Measurements from ENCODE around the gene PPP1R18.
"Not testable (repeated sequence)": the region's sequence is repeated elsewhere in the genome, so short reads cannot be mapped to it uniquely, and the experiment has no call there.

The PPP1R18 gene

DNA sequence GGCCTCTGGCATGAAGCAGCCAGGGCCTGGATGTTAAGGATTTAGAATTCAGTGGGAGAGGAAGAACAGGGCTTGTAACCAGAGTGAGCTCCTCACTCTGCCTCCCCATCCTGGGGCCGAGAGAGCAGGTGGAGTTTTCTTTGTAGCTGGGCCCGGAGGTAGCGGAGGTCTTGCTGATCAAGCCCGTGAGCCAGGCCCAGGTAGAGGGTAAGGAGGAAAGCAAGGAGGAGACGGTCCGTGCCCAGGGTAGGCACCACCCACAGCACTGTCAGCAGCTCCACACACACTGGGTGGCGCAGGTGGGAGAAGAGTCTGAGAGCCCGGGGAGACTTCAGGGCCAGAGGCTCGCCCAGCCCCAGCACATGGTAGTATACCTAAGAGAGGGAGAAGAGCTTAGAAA, 2.1 kb upstream of the PPP1R18 start:
- no peak for DNase-seq

GRCh38 chr6:30687659-30688431, 1.4 kb upstream of the PPP1R18 start:
- DNase-seq, result peak; percentile 67

- DNase-seq, result peak; percentile 97
Observed at GRCh38 chr6:30686908-30687658, 638 bp upstream of the PPP1R18 start.

DNA sequence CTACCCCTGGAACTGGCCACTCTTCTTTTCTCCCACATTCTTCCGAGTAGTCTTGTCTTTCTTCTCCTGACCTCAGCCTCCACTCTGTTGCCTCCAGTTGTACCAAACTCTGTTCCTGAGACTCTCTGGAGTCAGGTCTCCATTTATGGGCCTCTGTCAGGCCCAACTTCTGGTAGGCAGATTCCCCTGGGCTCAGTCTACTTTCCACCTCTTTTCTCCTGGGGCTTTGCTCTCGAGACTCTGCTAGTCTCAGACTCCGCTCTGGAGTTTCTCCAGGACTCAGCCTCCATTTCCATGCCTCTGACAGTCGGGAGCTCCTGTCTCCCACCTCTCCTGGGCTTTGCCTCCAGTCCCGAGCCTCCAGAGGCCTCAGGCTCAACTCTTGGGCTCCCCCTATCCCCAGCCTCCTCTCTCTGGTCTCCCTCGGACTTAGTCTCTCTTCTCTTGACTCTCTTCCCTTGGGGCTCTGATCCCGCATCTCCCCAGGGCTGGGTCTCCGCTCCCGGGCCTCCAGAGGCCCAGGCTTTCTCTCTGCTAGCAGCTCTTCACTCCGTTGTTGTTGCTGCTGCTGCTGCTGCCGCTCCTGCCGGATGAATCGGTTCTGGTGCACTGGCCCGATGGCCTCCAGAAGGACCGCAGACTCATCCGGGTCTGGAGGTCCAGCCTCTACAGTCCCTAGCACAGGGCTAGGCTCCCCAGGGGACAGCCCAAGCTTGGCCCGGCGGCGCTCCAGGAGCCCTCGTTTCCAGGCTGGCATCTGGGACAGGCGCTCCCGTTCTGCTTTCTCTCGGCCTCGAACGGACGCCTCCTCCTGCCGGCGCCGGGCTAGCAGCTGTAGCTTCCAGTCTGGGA, 1.1 kb downstream of the PPP1R18 start:
- DNase-seq, result no peak

GRCh38 chr6:30684386-30685156, 1.9 kb downstream of the PPP1R18 start:
- DNase-seq, result peak; percentile 60

GRCh38 chr6:30683980-30684338, 2.5 kb downstream of the PPP1R18 start:
- no peak for DNase-seq

DNA sequence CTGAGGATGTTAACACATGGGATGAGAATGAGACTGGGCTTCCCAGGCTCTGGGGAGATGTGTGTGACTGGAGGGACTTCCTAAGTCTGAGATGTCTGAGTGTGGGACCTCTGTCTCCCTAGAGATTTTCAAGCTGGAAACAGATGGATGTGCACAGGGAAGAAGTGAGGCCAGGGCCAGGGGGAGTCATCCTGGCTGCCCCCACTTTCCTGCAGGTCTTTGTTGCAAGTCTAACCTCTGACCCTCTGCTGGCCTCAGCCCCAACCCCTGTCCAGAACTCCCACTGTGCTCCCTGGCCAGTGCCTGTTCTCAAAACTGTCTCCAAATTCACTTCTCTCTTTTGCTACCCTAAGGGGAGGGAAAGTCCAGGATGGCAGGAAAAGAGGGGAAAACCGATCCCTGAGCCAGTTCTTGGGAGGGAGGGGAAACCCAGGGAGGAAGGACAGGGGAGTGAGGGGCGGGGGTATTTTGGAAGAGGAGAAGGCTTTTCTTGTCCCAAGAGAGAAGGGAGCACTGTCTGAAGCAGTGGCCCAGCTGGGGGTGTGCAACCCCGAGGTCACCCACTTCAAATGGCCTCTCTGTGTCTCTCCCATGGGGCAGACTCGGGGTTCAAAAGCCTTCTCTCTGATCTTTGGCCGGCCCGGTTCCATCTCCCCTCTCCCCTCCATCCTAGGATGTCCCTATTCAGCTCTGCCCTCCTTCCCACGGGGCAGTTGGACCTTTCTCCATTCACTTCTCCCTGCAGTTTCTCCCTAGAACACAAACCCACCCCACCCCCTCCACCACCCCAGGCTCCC, 3.1 kb downstream of the PPP1R18 start:
- DNase-seq, result no peak

DNA sequence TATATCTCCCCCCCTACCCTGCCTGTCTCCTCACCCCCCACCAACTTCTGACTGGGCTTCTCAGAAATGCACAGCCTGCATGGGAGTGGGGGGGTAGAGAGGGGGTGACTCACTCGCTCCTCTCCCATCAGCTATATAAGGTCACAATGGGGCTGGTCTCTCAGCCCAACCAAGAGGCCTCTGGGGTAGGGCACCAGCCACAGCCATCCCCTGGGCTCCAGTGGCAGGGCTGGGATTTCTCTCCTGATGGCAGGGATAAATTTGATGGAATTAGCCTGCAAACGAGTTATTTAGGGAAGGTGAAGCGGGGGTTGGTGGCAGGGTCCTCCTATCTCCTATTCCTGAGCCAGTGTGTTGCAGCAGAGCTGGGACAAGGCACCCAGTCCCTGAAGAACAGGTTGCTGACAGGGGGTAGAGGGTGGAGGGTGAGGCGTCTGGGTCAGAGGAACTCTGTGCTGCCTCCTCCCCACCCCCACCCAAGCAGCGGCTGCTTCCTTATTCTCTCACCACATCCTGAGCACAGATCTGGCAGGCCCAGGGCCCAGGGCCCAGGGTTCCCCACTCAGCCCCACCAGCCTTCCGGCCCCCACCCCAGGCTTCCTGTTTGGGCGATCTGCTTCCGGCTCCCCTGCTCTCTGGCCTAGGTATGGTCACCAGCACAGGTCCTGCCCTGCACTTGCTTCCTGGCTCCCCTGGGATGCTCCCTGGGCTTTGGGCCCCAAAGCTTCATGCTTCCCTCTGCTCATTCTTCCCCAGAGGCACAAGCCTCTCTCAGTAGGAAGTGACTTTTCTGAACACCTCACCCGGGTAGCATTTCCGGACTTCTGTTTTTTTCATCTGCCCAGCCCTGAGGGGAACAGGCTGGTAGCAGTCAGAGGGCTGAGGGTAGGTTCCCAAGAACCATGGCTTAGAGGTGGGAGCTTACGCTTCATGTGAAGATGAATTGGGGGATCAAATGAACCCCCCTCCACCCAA, 4.0 kb downstream of the PPP1R18 start:
- DNase-seq, result peak; percentile 88

DNA sequence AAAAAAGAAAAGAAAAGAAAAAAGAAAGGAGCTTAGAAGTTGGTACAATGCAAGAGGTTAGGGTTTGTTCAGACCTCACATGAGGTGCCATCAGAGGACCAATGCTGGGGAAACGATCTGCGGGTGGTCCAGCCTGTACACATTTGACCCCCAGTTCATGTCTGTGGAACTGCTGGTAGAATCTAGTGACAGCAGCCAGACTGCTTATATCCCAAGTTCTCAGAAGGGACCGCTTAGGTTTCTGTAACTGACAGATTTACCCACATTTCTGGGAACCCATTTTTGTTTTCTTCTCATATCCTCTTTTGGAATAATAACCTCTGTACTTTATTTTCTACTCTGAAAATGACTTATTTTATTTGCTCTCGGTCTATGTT, 4.7 kb downstream of the PPP1R18 start:
- no peak for DNase-seq

DNA sequence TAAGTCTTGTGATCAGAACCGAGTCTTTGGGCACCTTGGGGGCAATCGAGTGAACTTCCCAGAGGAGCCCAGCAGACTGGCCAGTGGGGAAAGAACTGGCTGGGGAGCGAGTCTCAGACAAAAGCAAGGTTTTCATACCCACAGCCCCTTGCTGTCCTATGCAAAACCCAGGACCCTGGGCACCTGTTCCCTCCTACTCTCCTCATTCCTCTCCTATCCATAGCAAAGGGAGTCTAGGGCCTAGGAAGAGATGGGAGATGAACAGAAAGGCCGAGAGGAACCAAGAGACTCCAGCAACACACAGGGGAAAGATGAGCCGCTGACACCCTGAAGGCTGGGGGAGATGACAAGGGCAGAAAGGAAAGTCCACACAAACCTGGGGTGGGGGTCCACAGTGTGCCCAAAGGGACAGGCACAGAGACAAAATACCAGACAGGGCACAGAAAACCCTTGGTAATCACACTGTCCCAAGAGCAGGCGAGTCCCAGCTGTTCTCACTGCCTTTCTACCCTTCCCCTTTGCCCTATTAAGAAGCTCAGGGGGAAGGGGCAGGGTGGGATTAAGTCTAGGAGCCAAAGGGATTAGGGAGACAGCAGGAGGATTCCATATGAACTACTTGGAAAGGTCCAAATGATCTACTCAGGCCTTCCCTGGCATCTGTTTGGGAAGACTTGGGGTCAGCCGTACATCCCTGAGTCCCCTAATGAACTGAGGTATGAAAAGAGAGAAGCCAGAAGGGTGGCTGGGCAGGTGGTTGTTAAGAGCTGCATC, 6.5 kb downstream of the PPP1R18 start:
- no peak for DNase-seq

DNA sequence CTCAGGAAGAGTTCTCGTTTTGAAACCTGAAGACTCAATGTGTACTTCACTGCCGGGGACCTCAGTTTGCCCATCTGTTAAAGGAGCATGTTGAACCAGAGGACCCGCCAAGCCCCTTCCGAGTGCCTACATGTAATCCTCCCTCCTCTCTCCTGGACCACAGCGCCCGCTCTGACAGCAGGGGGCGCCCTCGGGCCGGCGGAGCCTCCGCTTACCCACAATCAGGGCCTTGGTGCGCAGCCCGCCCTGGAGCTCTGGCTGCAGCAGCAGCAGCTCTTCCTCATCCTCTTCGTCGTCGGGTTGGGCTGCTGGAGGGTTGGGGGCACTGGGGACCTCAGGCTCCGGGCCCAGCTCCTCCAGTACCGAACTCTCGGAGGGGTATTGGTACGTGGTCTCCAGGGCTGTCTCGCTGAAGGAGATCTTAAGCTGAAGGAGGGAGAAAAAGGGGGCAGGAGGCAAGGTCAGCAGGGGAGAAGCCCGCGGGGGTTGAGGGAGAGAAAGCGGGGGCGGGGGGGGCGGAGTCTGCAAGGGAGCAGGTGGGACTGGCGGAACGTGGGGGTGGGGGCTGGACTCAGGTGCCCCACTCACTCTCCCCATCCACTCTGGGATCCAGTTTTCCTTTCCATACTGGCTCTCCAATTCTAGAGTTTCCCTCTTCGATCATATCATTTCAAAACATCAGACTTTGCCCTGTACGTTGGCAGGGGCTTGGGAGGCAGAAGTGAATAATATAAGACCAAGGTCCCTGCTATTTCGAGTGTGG, 7.3 kb downstream of the PPP1R18 start:
- peak; percentile 90 for DNase-seq

GRCh38 chr6:30676660-30677285, 9.7 kb downstream of the PPP1R18 start:
- no peak for DNase-seq

- peak; percentile 97 for DNase-seq
Observed at GRCh38 chr6:30672445-30673253, 13.8 kb downstream of the PPP1R18 start, which contains the start of gene DHX16. TSS of gene DHX16 (minus strand) at chr6:30673006. CDS start at chr6:30672841, 165 bp downstream.

DNA sequence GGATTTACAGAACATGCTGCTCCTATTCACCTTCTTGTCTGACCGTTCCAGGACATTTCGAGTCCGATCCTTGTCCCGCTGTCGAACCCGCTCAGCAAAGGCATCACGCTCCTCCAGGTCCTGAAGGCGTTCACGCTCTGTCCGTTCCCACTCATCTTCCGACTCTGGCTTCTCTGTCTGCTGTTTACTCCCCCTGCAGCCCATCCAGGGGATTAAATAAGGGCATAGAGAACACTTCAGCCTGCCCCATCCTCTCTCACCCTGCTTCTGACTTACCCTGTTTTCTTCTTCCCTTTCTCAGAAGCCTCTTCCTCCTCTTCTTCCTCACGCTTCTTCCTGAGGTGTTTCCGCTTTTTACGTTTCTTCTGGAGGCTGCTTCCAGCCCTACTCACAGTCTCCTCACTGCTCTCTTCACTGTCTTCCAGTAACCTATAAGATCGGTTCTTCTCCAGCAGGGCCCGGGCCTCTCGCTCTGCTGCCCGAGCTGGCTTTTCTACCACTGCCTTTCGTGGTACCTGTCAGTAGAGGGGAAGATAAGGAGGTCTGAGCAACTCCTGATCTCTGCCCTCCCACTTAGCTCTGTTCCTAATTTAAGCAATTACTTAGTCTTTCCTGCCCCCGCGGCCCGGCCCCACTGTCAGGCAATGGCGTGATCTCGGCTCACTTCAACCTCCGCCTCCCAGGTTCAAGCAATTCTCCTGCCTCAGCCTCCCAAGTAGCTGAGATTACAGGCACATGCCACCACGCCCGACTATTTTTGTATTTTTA, 15.5 kb downstream of the PPP1R18 start:
- DNase-seq, result no peak

DNA sequence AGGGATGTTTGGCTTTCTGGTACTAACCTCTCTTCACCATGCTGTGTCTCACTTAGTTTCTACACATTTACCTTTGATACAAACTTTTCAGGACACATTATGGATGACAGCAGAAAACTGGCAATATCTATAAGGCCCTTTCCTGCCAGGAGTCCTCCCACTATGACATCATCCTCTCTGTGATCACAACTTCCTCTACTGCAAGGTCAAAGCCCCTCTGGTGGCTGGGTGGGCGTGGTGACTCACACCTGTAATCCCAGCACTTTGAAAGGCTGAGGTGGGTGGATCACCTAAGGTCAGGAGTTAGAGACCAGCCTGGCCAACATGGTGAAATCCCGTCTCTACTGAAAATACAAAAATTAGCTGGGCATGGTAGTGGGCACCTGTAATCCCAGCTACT, 20.1 kb downstream of the PPP1R18 start:
- not testable (repeated sequence) for DNase-seq

DNA sequence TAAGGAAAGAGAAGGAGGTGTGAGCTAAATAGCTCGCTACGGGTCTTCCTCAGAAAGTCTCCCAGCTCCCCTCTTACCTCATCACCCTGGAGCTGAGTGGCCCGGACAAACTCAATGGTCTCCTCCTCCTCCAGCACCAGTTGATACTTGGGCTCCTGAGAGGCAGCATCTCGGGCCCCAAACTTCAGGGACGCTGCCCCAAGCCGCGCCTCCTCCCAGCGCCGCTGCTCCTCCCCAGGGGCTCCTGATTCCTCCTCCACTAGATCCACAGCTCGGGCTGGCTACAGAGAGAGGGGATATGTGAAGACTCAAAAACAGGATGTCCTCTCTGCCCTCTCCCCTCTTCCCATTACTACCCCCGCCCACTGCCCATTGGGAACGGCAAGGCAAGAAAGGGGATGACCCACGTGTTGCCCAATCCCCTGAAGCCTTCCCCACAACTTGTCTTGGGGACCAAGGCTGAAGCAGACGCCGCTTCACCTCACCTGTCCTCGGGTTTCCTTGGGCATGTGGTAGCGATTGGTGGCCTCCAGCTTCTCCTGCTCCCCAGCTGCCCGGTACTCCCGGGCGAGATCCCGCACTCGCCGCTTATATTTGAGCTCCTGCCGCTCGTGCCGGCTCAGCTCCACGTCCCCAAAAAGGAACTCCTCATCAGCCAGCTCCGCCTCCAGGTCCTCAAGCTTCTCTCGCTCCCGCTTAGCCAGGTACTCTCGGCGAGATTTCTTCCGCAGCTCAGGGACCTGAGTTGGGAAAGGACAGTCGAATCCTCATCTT, 21.3 kb downstream of the PPP1R18 start:
- no peak for DNase-seq

Measured in femur (tissue), 1 donor.